DOHH2 (cell line): ENCODE results near the gene ZSCAN2.

Experiments
- H3F3A ChIP-seq: fragments of 200-600 bp; sonication (generic), shearing (Covaris generic); 2 replicates; pipeline ENCODE4 v1.6.0; 2016; ENCODE audit warnings: antibody characterized with exemption, mild to moderate bottlenecking; ENCODE audit not compliant: control insufficient read depth, insufficient read depth
- H3K27ac ChIP-seq: fragments of 200-600 bp; sonication (generic); 2 replicates; pipeline ENCODE4 v1.5.1; 2014; ENCODE audit warnings: low read depth, mild to moderate bottlenecking, low read length, moderate library complexity
- H3K27me3 ChIP-seq: fragments of 200-600 bp; sonication (generic); 2 replicates; pipeline ENCODE4 v1.6.1; 2014; ENCODE audit warnings: mild to moderate bottlenecking, low read length, mixed read lengths; ENCODE audit not compliant: control insufficient read depth
- H3K36me3 ChIP-seq: fragments of 200-600 bp; sonication (generic); 2 replicates; pipeline ENCODE4 v1.6.1; 2014; ENCODE audit warnings: mild to moderate bottlenecking, low read length, moderate library complexity, mixed read lengths; ENCODE audit not compliant: control insufficient read depth
- H3K4me1 ChIP-seq: fragments of 200-600 bp; sonication (generic); 2 replicates; pipeline ENCODE4 v1.6.1; 2014; ENCODE audit warnings: mild to moderate bottlenecking, low read length, mixed read lengths; ENCODE audit not compliant: control insufficient read depth
- H3K4me2 ChIP-seq: fragments of 200-600 bp; sonication (generic); 2 replicates; pipeline ENCODE4 v1.6.0; 2014; ENCODE audit warnings: mild to moderate bottlenecking, low read length, moderate library complexity
- H3K4me3 ChIP-seq: fragments of 200-600 bp; sonication (generic); 2 replicates; pipeline ENCODE4 v1.5.1; 2014; ENCODE audit warnings: mild to moderate bottlenecking, low read length, mixed read lengths
- H3K79me2 ChIP-seq: fragments of 200-600 bp; sonication (generic); 2 replicates; pipeline ENCODE4 v1.6.1; 2014; ENCODE audit warnings: mild to moderate bottlenecking, low read length, mixed read lengths; ENCODE audit not compliant: control insufficient read depth
- H3K9me2 ChIP-seq: fragments of 200-600 bp; sonication (generic); replicated peaks from 2 replicates; pipeline ENCODE4 v1.6.1; 2014; ENCODE audit warnings: mild to moderate bottlenecking, low read length, mixed read lengths; ENCODE audit not compliant: control insufficient read depth
- H3K9me3 ChIP-seq: fragments of 200-600 bp; sonication (generic); 2 replicates; pipeline ENCODE4 v1.6.1; 2014; ENCODE audit warnings: antibody characterized with exemption, low read length, mixed read lengths; ENCODE audit not compliant: control insufficient read depth, insufficient read depth
- H4K20me1 ChIP-seq: fragments of 200-600 bp; sonication (generic); 2 replicates; pipeline ENCODE4 v1.6.0; 2014; ENCODE audit warnings: low read depth, mild to moderate bottlenecking, antibody characterized with exemption, low read length, moderate library complexity; ENCODE audit not compliant: control insufficient read depth, insufficient read depth
- EZH2phosphoT487 ChIP-seq: fragments of 200-600 bp; sonication (generic); IDR thresholded peaks from 2 replicates; pipeline ENCODE4 v1.6.1; 2017; ENCODE audit warnings: borderline replicate concordance, mild to moderate bottlenecking, antibody characterized with exemption, low read length, moderate library complexity, mixed read lengths
- TF ChIP-seq, protein P1 (sequence below): fragments of 200-600 bp; sonication (generic); IDR thresholded peaks from one replicate; pipeline ENCODE4 v1.5.1; 2014; ENCODE audit warnings: antibody characterized with exemption, mild to moderate bottlenecking, low read depth, low read length; ENCODE audit not compliant: poor library complexity, severe bottlenecking

ZSCAN2 gene

GRCh38 chr15:84653584-84653909 is 52.7 kb downstream of the ZSCAN2 start:
- peaks cover 33% of the 10 kb centered on the region for H3K4me1 ChIP-seq

DNA sequence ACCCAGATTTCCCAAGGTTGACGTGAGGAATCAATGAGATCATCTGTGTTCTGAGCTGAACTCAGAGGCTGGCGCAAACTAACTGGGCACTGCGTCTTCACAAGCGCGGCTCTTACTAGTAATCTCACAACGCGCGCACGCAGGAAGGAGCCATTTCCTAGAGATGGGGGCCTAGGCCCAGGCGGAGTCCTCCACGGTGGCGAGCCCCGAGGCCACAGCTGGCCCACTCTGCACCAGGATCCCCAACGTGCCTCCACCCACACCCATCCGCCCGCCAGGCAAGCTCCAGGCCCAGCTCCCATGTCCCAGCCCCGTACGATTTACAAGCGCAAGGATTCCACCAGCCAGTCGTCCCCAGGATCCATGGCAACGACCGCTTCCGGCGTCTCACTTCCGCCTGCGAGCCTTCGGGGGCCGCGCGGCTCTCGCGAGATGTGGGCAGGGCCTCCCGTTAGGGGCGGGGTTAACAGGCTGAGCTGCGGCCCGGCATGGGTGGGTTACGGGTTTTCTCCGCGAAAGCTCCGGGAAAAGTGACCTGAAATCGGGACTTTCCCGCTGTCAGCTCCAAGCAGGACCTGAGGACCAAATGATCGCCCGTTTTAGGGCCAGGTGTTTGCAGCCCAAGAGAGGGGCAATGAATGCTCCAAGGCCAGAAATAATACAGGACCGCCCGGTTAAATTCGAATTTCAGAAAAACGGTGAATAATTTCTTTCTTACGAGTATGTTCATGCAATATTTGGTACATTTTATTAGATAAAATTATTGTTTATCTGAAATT is 53.3 kb downstream of the ZSCAN2 start, which contains the start of gene WDR73:
TSS of gene WDR73 (minus strand) at position 374 of the 779 bp plus-strand sequence. CDS start at position 365, 9 bp downstream.
- Histone ChIP-seq H3K27me3 (peaks cover 5% of the 10 kb centered on the region), H3K4me2 (peak within 1 kb of the TSS; percentile 98), H3K4me3 (peak within 1 kb of the TSS; percentile 99), H3K79me2 (peaks cover 29% of the 10 kb centered on the region), H3K4me1 (peaks cover 39% of the 10 kb centered on the region), H3F3A (peaks cover 8% of the 10 kb centered on the region; the same call in 1 of the 2 replicates), H3K9me2 (no peaks in the 10 kb centered on the region), H3K27ac (peak within 1 kb of the TSS; percentile 49), H4K20me1 (peaks cover 3% of the 10 kb centered on the region; the same call in 1 of the 2 replicates), H3K36me3 (peaks cover 43% of the 10 kb centered on the region), H3K9me3 (no peaks in the 10 kb centered on the region)
- no peak for TF ChIP-seq EZH2phosphoT487
- TF ChIP-seq, protein P1, sequence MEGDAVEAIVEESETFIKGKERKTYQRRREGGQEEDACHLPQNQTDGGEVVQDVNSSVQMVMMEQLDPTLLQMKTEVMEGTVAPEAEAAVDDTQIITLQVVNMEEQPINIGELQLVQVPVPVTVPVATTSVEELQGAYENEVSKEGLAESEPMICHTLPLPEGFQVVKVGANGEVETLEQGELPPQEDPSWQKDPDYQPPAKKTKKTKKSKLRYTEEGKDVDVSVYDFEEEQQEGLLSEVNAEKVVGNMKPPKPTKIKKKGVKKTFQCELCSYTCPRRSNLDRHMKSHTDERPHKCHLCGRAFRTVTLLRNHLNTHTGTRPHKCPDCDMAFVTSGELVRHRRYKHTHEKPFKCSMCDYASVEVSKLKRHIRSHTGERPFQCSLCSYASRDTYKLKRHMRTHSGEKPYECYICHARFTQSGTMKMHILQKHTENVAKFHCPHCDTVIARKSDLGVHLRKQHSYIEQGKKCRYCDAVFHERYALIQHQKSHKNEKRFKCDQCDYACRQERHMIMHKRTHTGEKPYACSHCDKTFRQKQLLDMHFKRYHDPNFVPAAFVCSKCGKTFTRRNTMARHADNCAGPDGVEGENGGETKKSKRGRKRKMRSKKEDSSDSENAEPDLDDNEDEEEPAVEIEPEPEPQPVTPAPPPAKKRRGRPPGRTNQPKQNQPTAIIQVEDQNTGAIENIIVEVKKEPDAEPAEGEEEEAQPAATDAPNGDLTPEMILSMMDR: no peak

More at GRCh38 chr15:84653584-84653909, 52.7 kb downstream of the ZSCAN2 start:
- H3K27ac ChIP-seq: peak overlapping the region; percentile 49
- peaks cover 8% of the 10 kb centered on the region; the same call in 1 of the 2 replicates for H3F3A ChIP-seq
- H3K4me2 ChIP-seq: peak overlapping the region; percentile 98
- no peaks in the 10 kb centered on the region for H3K9me2 ChIP-seq
- peaks cover 3% of the 10 kb centered on the region; the same call in 1 of the 2 replicates for H4K20me1 ChIP-seq
- H3K79me2 ChIP-seq: peaks cover 29% of the 10 kb centered on the region
- H3K36me3 ChIP-seq: peaks cover 49% of the 10 kb centered on the region
- TF ChIP-seq EZH2phosphoT487: no peak
- TF ChIP-seq, protein P1: no peak
- peak overlapping the region; percentile 99 for H3K4me3 ChIP-seq
- no peaks in the 10 kb centered on the region for H3K9me3 ChIP-seq
- peaks cover 5% of the 10 kb centered on the region for H3K27me3 ChIP-seq

GRCh38 chr15:84654689-84655453 is 54.1 kb downstream of the ZSCAN2 start:
- Histone ChIP-seq H3K27ac (peak overlapping the region; percentile 49), H3K27me3 (peaks cover 5% of the 10 kb centered on the region), H3K4me3 (peak overlapping the region; percentile 99), H3K79me2 (peaks cover 29% of the 10 kb centered on the region), H4K20me1 (peaks cover 3% of the 10 kb centered on the region; the same call in 1 of the 2 replicates), H3F3A (peaks cover 8% of the 10 kb centered on the region; the same call in 1 of the 2 replicates), H3K4me1 (peaks cover 46% of the 10 kb centered on the region), H3K9me3 (no peaks in the 10 kb centered on the region), H3K9me2 (no peaks in the 10 kb centered on the region), H3K4me2 (peak overlapping the region; percentile 98), H3K36me3 (peaks cover 38% of the 10 kb centered on the region)
- TF ChIP-seq EZH2phosphoT487: no peak
- TF ChIP-seq, protein P1: peak; percentile 87
